IPS-11a (cell line): ENCODE data around the gene THAP4.
"Not testable (repeated sequence)": the region's sequence is repeated elsewhere in the genome, so short reads cannot be mapped to it uniquely, and the experiment has no call there.

ENCODE experiments used
- H3K4me3 ChIP-seq: one replicate; pipeline ENCODE4 v1.5.1; 2013; ENCODE audit warnings: low read depth, low read length, control low read depth

THAP4 gene

GRCh38 chr2:241613017-241613780, 23.8 kb downstream of the THAP4 start:
- H3K4me3 ChIP-seq = no peak overlapping the region

GRCh38 chr2:241612156-241613016, 24.6 kb downstream of the THAP4 start:
- H3K4me3 ChIP-seq = no peak overlapping the region

GRCh38 chr2:241611062-241611461, 25.9 kb downstream of the THAP4 start:
- no peak overlapping the region for H3K4me3 ChIP-seq

- peak overlapping the region; percentile 36 for H3K4me3 ChIP-seq
Observed at GRCh38 chr2:241609859-241610793, 26.8 kb downstream of the THAP4 start.

GRCh38 chr2:241608881-241609280, 28.1 kb downstream of the THAP4 start:
- no peak overlapping the region for H3K4me3 ChIP-seq

GRCh38 chr2:241607162-241607885, 29.6 kb downstream of the THAP4 start:
- no peak overlapping the region for H3K4me3 ChIP-seq

GRCh38 chr2:241606186-241606585, 30.8 kb downstream of the THAP4 start:
- no peak overlapping the region for H3K4me3 ChIP-seq

GRCh38 chr2:241603686-241604085, 33.3 kb downstream of the THAP4 start:
- no peak overlapping the region for H3K4me3 ChIP-seq

- no peak overlapping the region for H3K4me3 ChIP-seq
Observed at GRCh38 chr2:241602720-241603119, 34.2 kb downstream of the THAP4 start.

- no peak overlapping the region for H3K4me3 ChIP-seq
Observed at GRCh38 chr2:241601841-241602240, 35.1 kb downstream of the THAP4 start.

GRCh38 chr2:241599615-241600014, 37.3 kb downstream of the THAP4 start:
- H3K4me3 ChIP-seq = no peak overlapping the region

- H3K4me3 ChIP-seq = no peak overlapping the region
Observed at GRCh38 chr2:241598487-241598886, 38.5 kb downstream of the THAP4 start.

GRCh38 chr2:241598061-241598460, 38.9 kb downstream of the THAP4 start:
- H3K4me3 ChIP-seq = no peak overlapping the region

GRCh38 chr2:241597561-241597960, 39.4 kb downstream of the THAP4 start:
- no peak overlapping the region for H3K4me3 ChIP-seq

- no peak overlapping the region for H3K4me3 ChIP-seq
Observed at GRCh38 chr2:241595600-241596140, 41.3 kb downstream of the THAP4 start.

- no peak overlapping the region for H3K4me3 ChIP-seq
Observed at GRCh38 chr2:241593271-241593670, 43.7 kb downstream of the THAP4 start.

GRCh38 chr2:241592126-241592845, 44.7 kb downstream of the THAP4 start:
- no peak overlapping the region for H3K4me3 ChIP-seq

GRCh38 chr2:241590496-241591455, 46.2 kb downstream of the THAP4 start:
- H3K4me3 ChIP-seq = not testable (repeated sequence)
